HepG2 (cell line): ENCODE data around the gene ITGB1. TPM values are rescaled to one million over a fixed set of nuclear protein-coding genes. Genes with fewer than 3 reads are reported as not detected.
A peak's percentile ranks its signal among the peaks of the same experiment; 100 is the strongest.

ENCODE experiments used
- EP300 ChIP-seq, 3 experiments: sonication (generic) in 1 of 3; formaldehyde crosslinking in 1 of 3; IDR thresholded peaks; 2 replicates each; pipeline versions ENCODE4 v1.5.1 to v1.6.1; 2011 to 2020; ENCODE audit warnings: low read depth in 2 of 3, low read length in 2 of 3, borderline replicate concordance in 1 of 3, improper control_type of control experiment in 1 of 3, mild to moderate bottlenecking in 1 of 3, missing genetic modification reagents in 1 of 3, moderate library complexity in 1 of 3
- FOXO1 ChIP-seq: sonication (generic); formaldehyde crosslinking; IDR thresholded peaks from 2 replicates; pipeline ENCODE4 v1.4.0; 2020; ENCODE audit warnings: missing genetic modification reagents
- HNRNPL ChIP-seq: fragments of 200-400 bp; formaldehyde crosslinking; IDR thresholded peaks from 2 replicates; pipeline ENCODE4 v1.6.1; 2017; ENCODE audit warnings: mild to moderate bottlenecking, low read depth, low read length
- MXD4 ChIP-seq: IDR thresholded peaks from 2 replicates; pipeline ENCODE4 v1.6.1; 2016; ENCODE audit warnings: mild to moderate bottlenecking, missing biosample characterization, missing genetic modification reagents
- NCOA1 ChIP-seq: sonication (generic); formaldehyde crosslinking; IDR thresholded peaks from 2 replicates; pipeline ENCODE4 v1.9.0; 2021; ENCODE audit warnings: missing genetic modification reagents
- RARA ChIP-seq: IDR thresholded peaks from 2 replicates; pipeline ENCODE4 v1.6.1; 2016; ENCODE audit warnings: missing genetic modification reagents, missing compliant biosample characterization
- SALL1 ChIP-seq: sonication (generic); formaldehyde crosslinking; IDR thresholded peaks from 2 replicates; pipeline ENCODE4 v1.8.0; 2022; ENCODE audit warnings: mild to moderate bottlenecking, missing genetic modification reagents
- SNAPC4 ChIP-seq: sonication (generic); formaldehyde crosslinking; IDR thresholded peaks from 2 replicates; pipeline ENCODE4 v1.4.0; 2020; ENCODE audit warnings: mild to moderate bottlenecking, missing genetic modification reagents
- SOX13 ChIP-seq, 3 experiments: fragments of 450-650 bp in 1 of 3; sonication (generic) in 1 of 3; formaldehyde crosslinking in 1 of 3; IDR thresholded peaks in 2 of 3; conservative IDR thresholded peaks in 1 of 3; 2 replicates each; pipeline versions ENCODE4 v1.5.0 to v1.6.1; 2016 to 2020; ENCODE audit warnings: antibody characterized with exemption in 1 of 3, mild to moderate bottlenecking in 1 of 3, missing compliant biosample characterization in 1 of 3, missing genetic modification reagents in 1 of 3, moderate library complexity in 1 of 3
- SRSF9 ChIP-seq: fragments of 200-400 bp; formaldehyde crosslinking; IDR thresholded peaks from 2 replicates; pipeline ENCODE4 v1.6.1; 2018; ENCODE audit warnings: borderline replicate concordance, mild to moderate bottlenecking, low read depth, low read length; ENCODE audit not compliant: insufficient read depth, poor library complexity, severe bottlenecking
- TEAD2 ChIP-seq: sonication (generic); formaldehyde crosslinking; IDR thresholded peaks from 2 replicates; pipeline ENCODE4 v1.9.0; 2021; ENCODE audit warnings: missing genetic modification reagents
- TMF1 ChIP-seq: sonication (generic); formaldehyde crosslinking; IDR thresholded peaks from 2 replicates; pipeline ENCODE4 v1.8.1; 2022; ENCODE audit warnings: low read depth, missing genetic modification reagents
- TSC22D2 ChIP-seq: sonication (generic); formaldehyde crosslinking; IDR thresholded peaks from 2 replicates; pipeline ENCODE4 v1.5.1; 2020; ENCODE audit warnings: missing genetic modification reagents, mild to moderate bottlenecking, borderline replicate concordance
- ZNF121 ChIP-seq: sonication (generic); formaldehyde crosslinking; IDR thresholded peaks from 2 replicates; pipeline ENCODE4 v1.5.0; 2020; ENCODE audit warnings: mild to moderate bottlenecking, missing genetic modification reagents
- ZNF160 ChIP-seq: sonication (generic); formaldehyde crosslinking; IDR thresholded peaks from 2 replicates; pipeline ENCODE4 v1.8.0; 2022; ENCODE audit warnings: mild to moderate bottlenecking, inconsistent platforms, missing genetic modification reagents
- ZNF331 ChIP-seq: sonication (generic); formaldehyde crosslinking; IDR thresholded peaks from 2 replicates; pipeline ENCODE4 v1.4.0; 2020; ENCODE audit warnings: missing genetic modification reagents
- ZNF614 ChIP-seq: IDR thresholded peaks from 2 replicates; pipeline ENCODE4 v1.6.1; 2018; ENCODE audit warnings: missing biosample characterization, missing genetic modification reagents, inconsistent platforms, borderline replicate concordance
- ZNF644 ChIP-seq: IDR thresholded peaks from 2 replicates; pipeline ENCODE4 v1.6.1; 2016; ENCODE audit warnings: low read depth
- polyA plus RNA-seq, 8 experiments: library from polyadenylated mRNA; depleted of rRNA in 3 of 8; stranded (reverse) in 7 of 8; unstranded in 1 of 8; fragments of >200 nt; fragmentation: Illumina TruSeq in 4 of 8; extraction: Trizol in 4 of 8; gene quantifications; 2 replicates each; pipeline versions ENCODE4 v1.2.1 to v1.2.3, GENCODE V29; 2011 to 2016; ENCODE audit warnings: low read depth in 4 of 8, missing spikeins in 1 of 8, mixed read lengths in 1 of 8; ENCODE audit not compliant: insufficient read depth in 1 of 8
- total RNA-seq, 5 experiments: library from RNA; depleted of rRNA; stranded (reverse); fragments of >200 nt; fragmentation: Illumina TruSeq; extraction: Trizol; gene quantifications; 2 replicates each; pipeline ENCODE4 v1.2.3, GENCODE V29; 2016; ENCODE audit warnings: low read depth in 1 of 5
- TF ChIP-seq, protein P1 (sequence below): sonication (generic); formaldehyde crosslinking; IDR thresholded peaks from 2 replicates; pipeline ENCODE4 v1.8.0; 2022; ENCODE audit warnings: missing genetic modification reagents, mild to moderate bottlenecking, borderline replicate concordance
- TF ChIP-seq, protein P2 (sequence below): sonication (generic); formaldehyde crosslinking; conservative IDR thresholded peaks from 2 replicates; pipeline ENCODE4 v1.8.0; 2022; ENCODE audit warnings: low read depth, missing genetic modification reagents

ITGB1 gene
- total and polyA plus RNA-seq, 2 of the 13 experiments (the other 11 are each of a cell fraction or from before 2014, with no cell fraction given): 190 to 204 TPM

DNA sequence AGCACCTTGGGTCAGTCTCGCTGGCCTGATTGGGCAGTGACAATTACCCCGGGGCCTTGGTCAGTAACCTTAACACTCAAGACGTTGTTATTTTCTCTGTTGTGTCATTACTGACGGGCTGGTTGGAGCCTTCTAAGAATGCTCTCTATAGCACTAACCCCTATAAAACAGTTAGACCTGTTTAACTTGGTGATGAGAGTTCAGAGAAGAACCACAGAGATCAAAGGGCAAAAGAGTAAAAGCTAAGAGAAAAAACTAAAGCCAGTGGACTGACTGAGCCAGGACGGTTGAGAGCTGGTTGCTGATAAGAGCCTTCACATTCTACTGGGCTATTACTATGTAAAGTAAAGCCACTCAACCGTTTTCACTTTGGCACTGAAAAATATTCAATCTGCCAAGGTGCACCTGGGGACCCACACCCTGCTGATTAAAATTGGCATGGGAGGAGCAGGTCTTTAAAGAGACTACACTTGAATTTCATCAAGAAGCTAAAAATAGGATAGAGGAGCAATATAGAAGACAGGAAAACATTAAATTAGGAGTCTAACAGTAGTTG is 13.6 kb upstream of the ITGB1 start (continued):
- TF ChIP-seq, protein P1, sequence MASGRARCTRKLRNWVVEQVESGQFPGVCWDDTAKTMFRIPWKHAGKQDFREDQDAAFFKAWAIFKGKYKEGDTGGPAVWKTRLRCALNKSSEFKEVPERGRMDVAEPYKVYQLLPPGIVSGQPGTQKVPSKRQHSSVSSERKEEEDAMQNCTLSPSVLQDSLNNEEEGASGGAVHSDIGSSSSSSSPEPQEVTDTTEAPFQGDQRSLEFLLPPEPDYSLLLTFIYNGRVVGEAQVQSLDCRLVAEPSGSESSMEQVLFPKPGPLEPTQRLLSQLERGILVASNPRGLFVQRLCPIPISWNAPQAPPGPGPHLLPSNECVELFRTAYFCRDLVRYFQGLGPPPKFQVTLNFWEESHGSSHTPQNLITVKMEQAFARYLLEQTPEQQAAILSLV: no peak
- TF ChIP-seq SALL1 (no peak), SNAPC4 (CRISPR knock-in tag) (no peak), ZNF614 (CRISPR knock-in tag) (no peak), SRSF9 (no peak), NCOA1 (no peak), ZNF121 (no peak), TEAD2 (CRISPR knock-in tag) (no peak), ZNF331 (CRISPR knock-in tag) (peak; percentile 38; the same call in 1 of the 2 replicates), FOXO1 (no peak), ZNF160 (no peak), MXD4 (no peak), ZNF644 (CRISPR knock-in tag) (0 out of 2 replicates have a peak, but pooled peaks have one; percentile 9), RARA (CRISPR knock-in tag) (peak; percentile 23; the same call in 1 of the 2 replicates), SOX13 (IDR thresholded peaks at IDR 0.05) (no peak), SOX13 (CRISPR knock-in tag; conservative IDR thresholded peaks at IDR 0.05 in 1 of 2, IDR thresholded peaks at IDR 0.05 in 1 of 2) (no peak), HNRNPL (no peak), TMF1 (CRISPR knock-in tag) (no peak), EP300 (IDR thresholded peaks at IDR 0.05; ENCODE audit: low read depth in 2 of 2, low read length in 2 of 2) (peak in 1 of 2 experiments; percentile 40; a peak in 1 of 4 replicates), EP300 (CRISPR knock-in tag; IDR thresholded peaks at IDR 0.05; ENCODE audit: borderline replicate concordance) (no peak), TSC22D2 (CRISPR knock-in tag) (no peak)
- TF ChIP-seq, protein P2, sequence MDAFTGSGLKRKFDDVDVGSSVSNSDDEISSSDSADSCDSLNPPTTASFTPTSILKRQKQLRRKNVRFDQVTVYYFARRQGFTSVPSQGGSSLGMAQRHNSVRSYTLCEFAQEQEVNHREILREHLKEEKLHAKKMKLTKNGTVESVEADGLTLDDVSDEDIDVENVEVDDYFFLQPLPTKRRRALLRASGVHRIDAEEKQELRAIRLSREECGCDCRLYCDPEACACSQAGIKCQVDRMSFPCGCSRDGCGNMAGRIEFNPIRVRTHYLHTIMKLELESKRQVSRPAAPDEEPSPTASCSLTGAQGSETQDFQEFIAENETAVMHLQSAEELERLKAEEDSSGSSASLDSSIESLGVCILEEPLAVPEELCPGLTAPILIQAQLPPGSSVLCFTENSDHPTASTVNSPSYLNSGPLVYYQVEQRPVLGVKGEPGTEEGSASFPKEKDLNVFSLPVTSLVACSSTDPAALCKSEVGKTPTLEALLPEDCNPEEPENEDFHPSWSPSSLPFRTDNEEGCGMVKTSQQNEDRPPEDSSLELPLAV (CRISPR knock-in tag): no peak
